ENCODE results near the gene EXTL2.
"Not testable (repeated sequence)": the region's sequence is repeated elsewhere in the genome, so short reads cannot be mapped to it uniquely, and the experiment has no call there.

The EXTL2 gene

DNA sequence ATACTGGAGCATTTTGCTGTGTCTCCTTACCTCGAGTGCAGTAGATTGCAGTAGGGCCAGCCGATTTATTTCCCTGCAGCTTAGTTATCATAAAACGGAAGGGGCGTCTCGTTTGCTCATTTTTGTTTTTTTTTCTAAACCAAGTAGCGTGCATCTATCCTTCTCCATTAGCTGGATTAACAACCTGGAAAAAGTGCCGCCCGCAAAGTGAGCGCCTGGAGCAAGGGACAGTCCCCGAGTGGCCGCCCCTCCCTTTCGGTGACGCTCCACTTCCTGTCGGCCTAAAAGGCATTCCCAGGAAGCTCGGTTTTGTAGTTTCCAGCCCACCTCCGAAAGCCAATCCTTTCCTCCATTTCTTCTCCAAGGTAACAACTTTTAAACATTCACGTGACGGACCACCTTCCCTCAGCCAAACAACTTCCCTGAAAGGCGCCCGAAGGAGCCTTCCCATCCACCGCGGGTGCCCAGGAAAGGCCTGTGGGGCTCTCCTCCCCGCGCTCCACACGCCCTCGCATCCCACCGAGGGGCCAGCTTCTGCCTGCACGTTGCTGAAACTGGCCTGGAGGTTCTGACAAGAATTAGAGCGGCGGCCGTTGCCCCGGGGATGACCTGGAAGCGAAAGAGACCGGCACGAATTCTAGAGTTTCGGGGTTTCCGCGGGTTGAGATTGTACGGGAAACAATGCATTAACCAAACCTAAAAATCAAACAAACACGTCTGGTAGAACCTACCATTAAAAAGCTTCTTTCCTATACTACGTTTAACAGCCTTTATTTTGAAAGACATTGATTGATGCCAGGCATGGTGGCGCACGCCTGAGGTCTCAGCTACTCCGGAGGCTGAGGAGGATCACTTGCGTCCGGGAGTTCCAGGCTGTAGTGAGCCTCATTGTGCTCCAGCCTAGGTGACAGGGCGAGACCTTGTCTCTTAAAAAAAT is at the start of gene EXTL2:
EXTL2 (minus strand) TSS at position 240 of the 937 bp plus-strand sequence. CDS start 6,085 bp downstream, outside the sequence.
- peak; percentile 98 for DNase-seq

DNA sequence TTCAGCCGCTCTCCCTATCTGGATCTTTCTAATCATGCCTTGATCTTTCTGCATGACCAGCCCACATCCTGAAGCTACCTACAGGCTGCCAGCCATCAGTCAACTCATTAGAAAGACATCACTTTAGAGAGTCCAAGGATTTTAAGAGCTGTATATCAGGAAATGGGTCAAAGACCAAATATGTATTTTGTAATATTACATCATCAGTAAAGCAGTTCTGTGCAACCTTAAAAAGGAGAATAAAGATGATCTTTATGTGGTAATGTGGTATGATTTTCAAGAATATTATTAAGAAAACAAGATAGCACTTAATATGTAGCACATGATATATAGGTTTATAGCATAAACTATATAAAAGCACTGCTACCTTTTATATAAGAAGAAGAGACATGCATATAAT is 48.9 kb upstream of the EXTL2 start:
- no peak for DNase-seq

DNA sequence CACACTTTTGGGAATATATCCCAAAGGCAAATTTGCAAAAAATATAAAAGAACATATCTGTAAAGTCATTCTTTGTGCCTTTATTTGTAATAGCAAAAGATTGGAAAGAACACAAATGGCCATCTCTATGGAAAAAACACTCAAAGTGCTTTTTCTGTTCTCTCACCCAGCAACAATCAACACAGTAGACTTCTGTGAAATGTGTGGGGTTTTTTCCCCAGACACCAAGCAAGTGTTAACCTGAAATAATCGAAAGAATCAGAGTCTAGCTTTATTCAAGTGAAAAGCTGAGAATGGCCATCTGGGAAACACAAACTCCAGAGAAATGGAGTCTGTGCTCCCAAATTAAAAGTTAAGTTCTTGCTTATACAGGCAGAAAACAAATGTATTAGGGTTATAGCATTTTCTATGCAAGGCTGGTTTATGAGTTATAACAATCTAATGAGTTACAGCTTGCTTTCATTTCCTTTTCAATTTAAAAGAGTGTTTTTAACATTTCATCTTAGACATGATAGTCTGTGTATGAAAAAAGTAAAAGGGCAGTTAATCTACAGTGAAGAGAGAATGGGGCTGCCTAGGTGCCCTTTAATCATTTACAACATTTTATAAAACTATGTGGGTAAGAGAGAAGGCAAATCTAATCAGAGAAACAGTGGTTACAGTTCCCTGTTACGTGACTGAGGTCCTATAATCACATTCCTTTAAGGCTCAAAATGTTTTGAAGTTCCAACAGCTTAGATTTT is 47.8 kb upstream of the EXTL2 start:
- DNase-seq = no peak

DNA sequence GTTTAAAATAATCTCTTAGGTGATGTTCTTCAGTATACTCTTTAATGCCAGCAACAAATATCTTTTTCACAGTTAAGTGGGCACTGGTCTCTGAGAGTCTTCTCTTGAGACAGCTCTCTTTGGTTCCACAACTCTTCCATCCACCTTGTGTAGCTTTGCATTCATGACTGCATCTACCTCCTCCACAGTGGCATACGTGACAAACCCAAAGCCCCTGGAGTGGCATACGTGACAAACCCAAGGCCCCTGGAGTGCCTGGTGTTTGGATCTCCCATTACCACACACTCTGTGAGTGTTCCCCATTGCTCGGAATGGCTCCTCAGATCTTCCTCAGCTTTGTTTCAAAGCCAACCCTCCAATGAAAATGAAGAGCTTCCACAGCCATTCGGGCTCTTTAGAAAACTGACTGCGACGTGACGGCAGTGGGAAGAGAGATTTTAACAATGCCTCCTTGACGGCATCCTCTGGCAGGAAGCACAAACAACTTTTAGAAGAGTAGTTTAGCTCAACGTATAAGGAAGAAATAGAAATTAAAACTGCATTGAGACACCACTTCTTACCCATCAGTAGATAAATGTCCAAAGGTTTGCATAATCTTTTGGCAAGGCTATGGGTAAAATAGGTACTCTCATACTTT is 47.1 kb upstream of the EXTL2 start:
- DNase-seq = no peak

DNA sequence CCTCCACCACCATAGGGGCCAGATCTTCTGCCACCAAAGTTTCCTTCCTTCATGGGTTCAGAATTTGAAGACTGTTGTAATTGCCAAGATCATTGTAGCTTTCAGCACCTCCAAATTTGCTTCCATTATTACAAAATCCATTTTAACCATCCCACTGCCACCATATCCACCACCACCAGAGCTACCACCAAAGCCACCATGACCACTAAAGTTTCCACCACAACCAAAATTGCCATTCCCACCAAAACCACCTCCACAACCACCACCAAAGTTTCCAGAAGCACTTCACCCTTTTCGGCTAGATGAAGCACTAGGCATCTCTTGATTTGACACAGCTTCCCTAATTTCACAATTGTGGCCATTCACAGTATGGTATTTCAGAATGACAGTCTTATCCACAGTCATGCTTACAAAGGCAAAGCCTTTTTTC is 46.5 kb upstream of the EXTL2 start:
- DNase-seq = no peak

- DNase-seq = no peak
Measured at GRCh38 chr1:100936194-100936967, 41.7 kb upstream of the EXTL2 start.

DNA sequence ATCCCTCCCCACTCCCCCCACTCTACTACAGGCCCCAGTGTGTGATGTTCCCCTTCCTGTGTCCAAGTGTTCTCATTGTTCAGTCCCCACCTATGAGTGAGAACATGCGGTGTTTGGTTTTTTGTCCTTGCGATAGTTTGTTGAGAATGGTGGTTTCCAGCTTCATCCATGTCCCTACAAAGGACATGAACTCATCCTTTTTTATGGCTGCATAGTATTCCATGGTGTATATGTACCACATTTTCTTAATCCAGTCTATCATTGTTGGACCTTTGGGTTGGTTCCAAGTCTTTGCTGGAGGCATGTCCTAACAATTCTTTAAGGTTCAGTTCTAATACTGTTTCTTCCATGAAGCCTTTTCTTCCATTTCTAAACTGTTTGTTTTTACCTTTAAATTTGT is 38.9 kb upstream of the EXTL2 start:
- DNase-seq = not testable (repeated sequence)

GRCh38 chr1:100931716-100932115 is 37.1 kb upstream of the EXTL2 start:
- peak; percentile 1 for DNase-seq

DNA sequence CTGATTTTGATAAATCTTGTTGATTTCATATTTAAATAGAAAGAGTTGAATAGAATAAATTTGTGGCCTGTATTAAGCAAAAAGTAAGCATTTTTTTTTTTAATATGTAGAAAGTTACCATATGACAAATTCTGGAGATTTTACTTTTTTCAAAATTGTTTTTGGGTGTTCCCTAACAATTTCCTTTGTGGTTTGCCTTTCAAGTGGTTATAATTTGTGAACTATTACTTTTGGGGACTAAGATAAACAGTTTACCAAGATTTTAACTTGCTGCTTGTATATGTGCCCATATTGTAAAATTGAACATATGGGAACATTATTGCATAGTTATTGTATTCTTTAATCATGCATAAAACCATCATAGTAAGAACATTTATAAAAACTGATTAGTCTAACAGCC is 35.9 kb upstream of the EXTL2 start:
- DNase-seq = no peak

- no peak for DNase-seq
Measured at GRCh38 chr1:100928128-100928527, 33.5 kb upstream of the EXTL2 start.

- no peak for DNase-seq
Measured at GRCh38 chr1:100927276-100927675, 32.6 kb upstream of the EXTL2 start.

DNA sequence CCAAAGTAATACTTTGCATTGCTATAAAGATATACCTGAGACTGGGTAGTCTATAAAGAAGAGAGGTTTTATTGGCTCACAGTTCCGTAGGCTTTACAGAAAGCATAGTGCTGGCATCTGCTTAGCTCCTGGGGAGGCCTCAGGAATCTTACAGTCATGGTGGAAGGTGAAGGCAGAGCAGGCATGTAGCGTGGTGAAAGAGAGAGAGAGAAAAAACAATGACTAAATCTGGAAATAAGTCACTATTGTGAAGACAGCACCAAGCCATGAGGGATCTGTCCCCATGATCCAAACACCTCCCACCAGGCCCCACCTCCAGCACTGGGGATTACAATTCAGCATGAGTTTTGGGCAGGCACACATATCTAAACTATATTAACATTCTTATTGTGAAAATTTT is 31.6 kb upstream of the EXTL2 start:
- no peak for DNase-seq

GRCh38 chr1:100924991-100925390 is 30.3 kb upstream of the EXTL2 start:
- no peak for DNase-seq

DNA sequence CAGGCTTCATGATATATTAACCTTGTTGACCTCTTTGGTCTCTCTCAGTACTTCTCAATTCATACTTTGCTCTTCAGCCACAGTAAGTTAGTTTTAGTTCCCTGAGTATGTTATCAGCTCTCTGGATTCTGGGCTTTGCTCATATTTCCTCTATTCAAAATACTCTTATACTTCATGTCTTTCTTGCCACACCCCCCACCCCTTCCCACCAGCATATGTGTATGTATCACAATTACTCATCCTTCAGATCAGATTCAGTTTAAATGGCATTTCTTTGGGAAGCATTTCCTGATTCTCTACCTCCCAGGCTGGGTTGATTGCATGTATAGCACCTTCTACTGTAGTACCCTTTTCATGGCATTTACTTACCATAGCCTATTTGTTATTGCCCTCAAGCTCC is 29.6 kb upstream of the EXTL2 start:
- DNase-seq = no peak

GRCh38 chr1:100921110-100921706 is 26.6 kb upstream of the EXTL2 start:
- DNase-seq = peak; percentile 57

- DNase-seq = no peak
Measured at GRCh38 chr1:100912019-100912418, 17.4 kb upstream of the EXTL2 start.

DNA sequence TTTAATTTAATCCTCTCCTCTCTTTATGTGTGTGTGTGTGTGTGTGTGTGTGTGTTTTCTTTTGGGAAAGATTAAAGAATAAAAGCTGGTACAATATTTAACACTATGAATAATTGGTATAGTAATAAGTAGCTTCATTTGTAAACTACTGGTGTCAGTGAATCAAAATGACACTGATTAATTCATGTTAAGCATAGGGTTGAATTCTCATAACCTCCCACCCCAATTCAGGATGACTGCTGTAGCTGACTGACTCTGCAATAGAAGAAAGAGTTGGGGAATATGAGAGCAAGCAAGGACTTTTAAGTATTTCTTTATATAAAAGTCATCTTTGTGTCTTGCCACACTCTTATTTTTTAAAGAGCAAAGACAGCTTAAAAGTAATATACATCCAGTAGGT is 14.4 kb upstream of the EXTL2 start:
- no peak for DNase-seq

GRCh38 chr1:100907887-100908286 is 13.2 kb upstream of the EXTL2 start:
- no peak for DNase-seq

DNA sequence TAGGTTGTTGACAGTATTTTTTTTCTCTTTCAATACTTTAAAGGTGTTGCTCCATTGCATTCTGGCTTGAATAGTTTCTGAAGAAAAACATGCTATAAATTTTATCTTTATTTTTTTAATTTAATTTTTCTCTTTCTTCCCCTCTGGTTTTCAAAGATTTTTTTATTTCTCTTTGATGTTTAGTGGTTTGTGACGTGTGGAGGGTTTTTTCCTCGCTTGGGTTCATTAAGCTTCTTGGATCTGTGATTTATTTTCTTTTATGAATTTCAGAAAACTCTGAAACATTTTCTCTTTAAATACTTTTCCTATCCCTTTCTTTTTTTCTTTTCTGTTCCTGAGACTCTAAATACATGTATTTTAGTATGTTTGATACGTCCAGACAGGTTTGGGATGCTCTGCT is 10.5 kb upstream of the EXTL2 start:
- no peak for DNase-seq

DNA sequence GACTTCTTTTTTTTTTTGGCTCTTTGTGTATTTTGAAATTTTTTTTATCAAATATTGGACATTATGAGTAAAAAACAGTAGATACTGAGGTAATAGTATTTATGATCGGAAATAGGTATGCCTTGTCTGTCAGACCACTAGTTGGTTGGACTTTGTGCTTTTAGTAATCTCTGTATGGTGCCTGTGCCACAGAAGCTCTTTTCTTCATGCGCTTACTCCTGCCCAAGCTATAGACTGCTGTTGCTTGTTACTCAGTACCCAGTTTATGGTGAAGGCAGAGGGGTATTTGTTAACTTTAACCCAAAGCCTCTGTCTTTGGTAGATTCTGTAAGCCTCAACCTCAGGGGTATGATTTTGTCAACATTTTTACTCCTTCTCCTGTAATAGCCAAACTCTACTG is 9.9 kb upstream of the EXTL2 start:
- no peak for DNase-seq

- DNase-seq = no peak
Measured at GRCh38 chr1:100903777-100904176, 9.1 kb upstream of the EXTL2 start.

GRCh38 chr1:100902365-100902764 is 7.7 kb upstream of the EXTL2 start:
- no peak for DNase-seq
